ENCODE results near the gene TPM3.
"Not testable (repeated sequence)": the region's sequence is repeated elsewhere in the genome, so short reads cannot be mapped to it uniquely, and the experiment has no call there.

TPM3 gene

GRCh38 chr1:154207262-154207661 lies 15.4 kb upstream of the TPM3 start:
- H3K4me3 ChIP-seq (ENCODE audit: low read length), result no peak overlapping the region
- TF ChIP-seq CTCF (conservative IDR thresholded peaks at IDR 0.05; ENCODE audit: low read length), result no peak
- no peak for DNase-seq (ENCODE audit: low read depth)

GRCh38 chr1:154206196-154206595 lies 14.3 kb upstream of the TPM3 start, which contains the start of gene CFAP141:
TSS of gene CFAP141 (minus strand) at chr1:154206333. CDS start at chr1:154206307, 26 bp downstream.
- H3K4me3 ChIP-seq (ENCODE audit: low read length), result no peak within 1 kb of the TSS
- no peak for DNase-seq (ENCODE audit: low read depth)

GRCh38 chr1:154205778-154206177 lies 13.9 kb upstream of the TPM3 start:
- not testable (repeated sequence) for H3K4me3 ChIP-seq (ENCODE audit: low read length); DNase-seq (ENCODE audit: low read depth)

More at GRCh38 chr1:154206196-154206595, 14.3 kb upstream of the TPM3 start, which contains the start of gene CFAP141:
- TF ChIP-seq CTCF (conservative IDR thresholded peaks at IDR 0.05; ENCODE audit: low read length), result no peak

- DNase-seq (ENCODE audit: low read depth), result no peak
- 0 out of 2 replicates have a peak, but pooled peaks have one; percentile 12 for TF ChIP-seq CTCF (conservative IDR thresholded peaks at IDR 0.05; ENCODE audit: low read length)
- no peak overlapping the region for H3K4me3 ChIP-seq (ENCODE audit: low read length)
Measured at GRCh38 chr1:154199563-154199879, 7.6 kb upstream of the TPM3 start.

GRCh38 chr1:154198756-154199562 lies 7.1 kb upstream of the TPM3 start:
- peak overlapping the region; percentile 32 for H3K4me3 ChIP-seq (ENCODE audit: low read length)
- peak; percentile 65 for TF ChIP-seq CTCF (conservative IDR thresholded peaks at IDR 0.05; ENCODE audit: low read length)
- DNase-seq (ENCODE audit: low read depth), result peak; percentile 59

GRCh38 chr1:154193821-154194220 lies 1.9 kb upstream of the TPM3 start:
- no peak overlapping the region for H3K4me3 ChIP-seq (ENCODE audit: low read length)
- peak; percentile 35 for DNase-seq (ENCODE audit: low read depth)
- no peak for TF ChIP-seq CTCF (conservative IDR thresholded peaks at IDR 0.05; ENCODE audit: low read length)

GRCh38 chr1:154192476-154192875 lies 576 bp upstream of the TPM3 start:
- H3K4me3 ChIP-seq (ENCODE audit: low read length), result no peak overlapping the region
- no peak for TF ChIP-seq CTCF (conservative IDR thresholded peaks at IDR 0.05; ENCODE audit: low read length)
- no peak for DNase-seq (ENCODE audit: low read depth)

Data from AG10803 (cell line).